GM12891 (cell line): ENCODE measurements around the gene ABCD4.

Source experiments
- DNase-seq: peaks from one replicate; pipeline ENCODE4 v3.0.0; 2011; ENCODE audit warnings: low spot score; ENCODE audit not compliant: insufficient read length
- FAIRE-seq: peaks from 2 replicates; lab custom pipeline; 2011; peaks lifted over from hg19 to GRCh38; lab: Jason Lieb, UNC
- POLR2AphosphoS5 ChIP-seq: IDR thresholded peaks from 2 replicates; pipeline ENCODE4 v1.6.1; 2011; ENCODE audit warnings: low read depth, low read length, control low read depth
- POU2F2 ChIP-seq: IDR thresholded peaks from 2 replicates; pipeline ENCODE4 v1.6.1; 2011; ENCODE audit warnings: low read depth, mild to moderate bottlenecking, control low read depth, low read length, moderate library complexity

The ABCD4 gene

DNA sequence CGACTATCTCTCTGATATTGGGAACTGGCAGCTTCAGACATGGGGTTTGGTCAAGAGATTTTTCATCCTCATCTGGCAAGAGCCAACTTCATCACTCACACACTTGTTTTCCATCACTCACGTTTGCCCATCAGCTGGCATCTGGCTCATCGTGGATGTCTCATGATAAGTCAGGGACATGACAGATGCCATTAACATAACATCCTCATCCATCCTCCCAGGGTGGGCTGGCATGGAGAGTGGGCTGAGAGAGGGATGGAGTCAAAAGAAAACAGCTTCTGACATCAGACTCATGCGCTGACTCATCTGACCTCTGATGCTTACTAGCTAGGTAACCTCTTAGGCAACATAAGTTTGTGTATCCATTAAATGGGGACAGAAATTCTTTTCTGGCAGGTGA, 65.3 kb downstream of the ABCD4 start:
- FAIRE-seq (no peak), DNase-seq (no peak)
- no peak for TF ChIP-seq POLR2AphosphoS5
- no peak for TF ChIP-seq POU2F2
